ENCODE results near the gene STEEP1. TPM values are rescaled to one million over a fixed set of nuclear protein-coding genes. Genes with fewer than 3 reads are reported as not detected.

STEEP1 gene
- 16.0 TPM for total RNA-seq
- long read RNA-seq, partial matches to known transcripts = 0 of 1 reads
- long read RNA-seq, other reads (novel, unspliced or antisense) = 0 of 1 reads

DNA sequence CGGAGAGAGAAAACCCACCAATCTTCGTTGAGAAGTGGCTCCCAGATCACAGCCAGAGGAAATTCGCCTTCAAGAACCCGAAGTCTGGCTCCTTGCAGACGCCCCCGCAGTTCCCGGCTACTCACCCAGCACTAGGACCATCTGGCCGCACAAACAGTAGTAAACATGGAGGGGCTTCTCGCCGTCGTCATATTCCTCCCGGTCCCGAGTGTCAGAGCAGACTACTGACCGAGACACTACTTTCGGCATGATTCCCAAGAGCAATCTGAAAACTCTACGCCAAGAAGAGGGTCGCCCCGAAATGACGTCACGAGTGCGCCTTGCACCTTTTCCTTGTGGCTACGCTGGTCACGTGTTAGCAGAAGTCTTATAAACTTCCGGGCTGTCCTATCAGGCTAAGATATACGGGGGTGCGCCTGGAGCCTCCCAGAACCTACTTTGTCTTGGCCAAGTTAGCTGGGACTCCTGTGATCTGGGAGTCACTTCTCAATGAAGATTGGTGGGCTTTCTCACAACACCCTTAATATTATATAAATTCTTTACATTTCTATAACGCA lies at the start of gene STEEP1:
Gene STEEP1, minus strand, starts transcription at position 303 of the 557 bp plus-strand sequence. Its CDS starts 54 bp downstream, at position 249.
- intact Hi-C loops (cut with micrococcal nuclease) = no loop called here
- peak; percentile 98 for ATAC-seq

DNA sequence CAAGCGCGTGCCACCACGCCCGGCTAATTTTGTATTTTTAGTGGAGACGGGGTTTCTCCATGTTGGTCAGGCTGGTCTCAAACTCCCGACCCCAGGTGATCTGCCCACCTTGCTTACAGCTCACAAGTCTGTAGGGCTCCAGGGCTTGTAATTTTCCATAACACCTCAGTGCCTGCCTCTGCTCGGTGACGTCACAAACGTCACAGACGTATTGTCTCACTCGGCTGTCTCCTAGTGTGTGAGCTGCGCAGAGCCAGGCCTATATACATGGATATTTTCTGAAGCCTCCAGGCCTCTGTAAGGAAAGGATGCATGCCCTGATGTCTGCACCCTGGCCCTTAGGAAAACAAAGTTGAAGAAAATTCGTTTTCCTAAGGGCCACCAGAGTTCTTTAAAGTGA lies 49.6 kb upstream of the STEEP1 start:
- intact Hi-C loops (cut with micrococcal nuclease) = no loop called here
- DNase-seq (no peak), ATAC-seq (no peak)

More for the DNA sequence above, at the start of gene STEEP1:
- peak; percentile 92 for DNase-seq

DNA sequence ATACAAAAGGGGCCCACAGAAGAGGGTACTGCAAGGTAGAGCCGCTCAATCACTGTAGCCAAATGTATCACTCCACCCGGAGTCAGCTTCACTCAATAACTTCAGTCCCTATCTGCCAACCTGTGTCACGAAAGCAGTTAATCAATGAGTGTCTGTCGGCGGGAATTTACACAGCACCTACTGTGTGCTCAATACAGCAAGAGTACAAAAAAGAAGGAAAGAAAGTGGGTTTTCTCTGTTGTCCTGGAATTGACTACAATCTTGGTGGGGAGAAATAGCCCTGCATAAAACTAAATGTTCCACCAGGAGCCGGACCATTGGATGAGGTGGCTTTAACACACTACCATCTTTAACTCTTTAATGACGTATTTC lies 41.8 kb upstream of the STEEP1 start:
- ATAC-seq (no peak), DNase-seq (no peak)
- intact Hi-C loops (cut with micrococcal nuclease) = no loop called here

DNA sequence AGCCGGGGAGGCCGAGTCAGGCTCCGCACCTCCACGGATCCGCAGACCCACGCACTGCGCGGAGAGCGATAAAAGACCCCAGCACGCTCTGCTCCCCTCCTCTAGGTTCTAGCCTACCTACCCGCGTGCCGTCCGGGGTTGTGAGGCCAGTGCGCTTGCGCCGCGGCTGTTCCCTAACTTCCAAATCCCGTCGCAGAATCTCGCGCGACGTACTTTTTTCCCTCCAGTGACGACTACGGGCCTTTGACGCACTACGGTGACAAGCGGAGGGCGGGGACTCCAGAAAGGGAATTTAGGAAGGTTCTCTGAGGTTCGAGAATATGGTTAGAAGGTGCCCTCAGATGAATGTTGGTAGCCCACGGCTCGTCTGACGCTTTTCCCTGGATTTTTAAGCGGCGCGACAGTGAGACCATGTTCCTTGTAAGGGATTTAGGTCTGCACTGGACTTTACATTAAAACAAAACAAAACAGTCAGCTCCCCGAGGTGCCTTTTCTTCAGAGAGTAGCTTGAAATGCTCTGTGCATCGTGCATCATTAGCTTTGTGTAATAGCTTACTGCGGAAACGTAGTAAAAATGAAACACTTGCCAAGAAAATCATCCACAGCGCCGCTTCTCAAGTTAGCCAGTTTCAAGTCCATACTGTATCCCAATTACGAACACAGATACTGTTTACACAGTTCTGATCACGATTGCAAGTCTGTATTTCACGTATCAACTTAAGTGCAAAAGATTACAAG lies 41.2 kb upstream of the STEEP1 start, which contains the start of gene NKRF:
Gene NKRF, minus strand, starts transcription at position 145 of the 738 bp plus-strand sequence.
- intact Hi-C loops (cut with micrococcal nuclease) = no loop called here
- DNase-seq (peak; percentile 96), ATAC-seq (peak; percentile 97)

DNA sequence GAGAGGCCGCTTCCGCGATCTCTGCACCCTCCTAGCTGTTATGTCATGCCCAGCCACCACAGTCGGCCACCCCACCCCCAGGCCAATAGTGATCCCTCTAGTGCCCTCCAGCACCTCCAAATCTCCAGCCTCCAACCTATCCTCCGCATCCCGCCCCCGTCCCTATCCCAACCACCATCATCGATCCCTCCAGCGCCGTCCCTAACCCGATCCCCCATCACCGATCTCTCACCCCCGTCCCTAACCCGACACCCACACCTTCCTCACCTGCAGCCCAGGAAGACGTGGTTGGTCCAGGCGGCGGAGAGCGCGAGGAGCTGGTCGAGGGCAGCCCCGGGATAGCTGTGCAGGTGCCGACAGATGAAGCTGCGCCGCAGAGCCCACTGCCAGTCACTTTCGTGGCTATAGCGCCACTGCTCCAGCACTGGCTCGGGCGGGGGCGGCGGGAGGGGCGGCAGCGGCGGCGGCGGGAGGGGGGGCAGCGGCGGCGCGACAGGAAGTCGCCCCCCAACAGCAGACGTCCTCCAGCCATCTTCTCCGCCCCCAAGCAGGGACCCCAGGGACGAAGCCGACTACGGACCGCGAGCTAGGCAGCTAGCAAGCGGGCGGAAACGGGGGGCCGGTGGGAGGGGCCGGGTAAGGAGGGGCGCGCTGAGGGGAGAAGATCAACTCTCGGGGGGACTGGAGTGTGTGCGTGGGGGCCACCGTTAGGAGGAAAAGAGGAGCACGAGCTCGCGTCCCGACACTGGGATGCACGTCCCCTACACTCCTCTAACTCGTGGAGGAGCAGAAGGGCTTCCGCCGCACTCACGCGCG lies 40.5 kb upstream of the STEEP1 start:
- peak; percentile 51 for DNase-seq
- ATAC-seq = peak; percentile 81
- intact Hi-C loops (cut with micrococcal nuclease) = no loop called here

DNA sequence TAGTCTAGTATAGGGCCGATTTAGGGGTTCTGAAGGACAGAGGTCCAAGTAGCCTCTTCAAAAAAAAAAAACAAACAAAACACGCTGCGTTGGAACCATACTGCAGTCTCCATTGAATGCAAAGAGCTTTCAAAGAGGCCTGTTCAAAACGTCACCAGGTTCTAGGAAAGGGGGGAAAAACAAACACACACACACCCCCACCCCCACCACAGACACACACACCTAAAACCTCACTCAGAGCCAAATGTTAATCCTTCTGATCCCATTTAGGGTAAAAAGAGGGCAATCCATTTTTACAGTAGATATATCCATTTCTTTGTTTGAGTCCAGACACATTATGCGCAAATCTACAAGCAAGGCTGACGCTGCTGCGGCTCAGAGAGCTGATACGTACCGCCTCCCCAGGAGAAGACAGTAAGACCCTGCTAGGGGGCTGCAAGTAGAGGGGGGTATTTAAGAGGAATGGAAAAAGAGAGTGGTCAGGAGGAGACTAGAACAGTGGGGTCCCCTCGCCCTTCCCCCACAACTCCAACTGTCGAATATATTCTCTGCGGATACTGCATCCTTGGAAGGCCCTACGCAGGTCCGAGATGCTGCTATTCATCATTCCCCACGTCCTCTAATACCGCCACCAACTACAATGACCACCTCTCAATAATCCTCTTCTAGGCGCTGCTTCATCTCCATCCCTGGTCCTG lies 39.7 kb upstream of the STEEP1 start:
- DNase-seq = no peak
- ATAC-seq = no peak
- intact Hi-C loops (cut with micrococcal nuclease) = no loop called here

DNA sequence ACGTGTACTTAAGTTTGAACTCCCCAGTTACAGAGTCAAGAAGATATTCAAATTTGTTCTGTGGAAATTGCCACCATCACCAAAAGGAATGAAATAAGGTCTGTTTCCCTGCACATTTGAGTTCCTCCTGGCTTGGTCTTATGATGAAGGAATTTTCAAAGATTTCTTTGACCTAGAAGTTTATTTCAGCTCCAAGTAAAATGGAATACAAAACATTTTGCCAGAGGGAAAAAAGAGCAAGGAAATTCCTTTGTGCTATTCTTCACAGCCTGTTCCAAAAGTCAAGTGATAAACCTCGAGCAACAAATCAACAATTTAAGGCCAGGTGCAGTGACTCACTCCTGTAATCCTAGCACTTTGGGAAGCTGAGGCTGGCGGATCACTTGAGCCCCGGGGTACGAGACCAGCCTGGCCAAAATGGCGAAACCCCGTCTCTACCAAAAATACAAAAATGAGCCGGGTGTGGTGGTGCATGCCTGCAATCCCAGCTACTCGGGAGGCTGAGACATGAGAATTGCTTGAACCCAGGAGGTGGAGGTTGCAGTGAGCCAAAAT lies 37.6 kb upstream of the STEEP1 start:
- DNase-seq (no peak), ATAC-seq (no peak)
- intact Hi-C loops (cut with micrococcal nuclease) = no loop called here

DNA sequence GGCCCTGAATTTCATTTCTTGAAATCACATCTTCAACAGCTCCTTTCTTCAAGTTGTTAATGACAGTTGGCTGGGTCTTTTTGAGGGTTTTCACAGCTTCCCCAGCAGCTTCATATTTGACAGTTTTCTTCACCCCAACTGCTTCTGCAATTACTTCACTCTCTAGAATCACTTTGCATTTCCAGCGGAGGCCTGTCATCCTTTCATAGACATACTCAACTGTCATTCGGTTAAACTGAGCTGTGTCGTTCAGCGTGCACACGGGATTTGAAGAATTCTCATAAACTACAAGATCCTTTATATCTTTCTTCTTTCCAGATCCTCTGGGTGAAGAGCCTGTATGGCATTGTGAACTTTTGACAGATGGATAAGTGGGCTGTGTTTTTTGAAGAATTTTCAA lies 24.6 kb upstream of the STEEP1 start:
- ATAC-seq = no peak
- no peak for DNase-seq
- intact Hi-C loops (cut with micrococcal nuclease) = no loop called here

DNA sequence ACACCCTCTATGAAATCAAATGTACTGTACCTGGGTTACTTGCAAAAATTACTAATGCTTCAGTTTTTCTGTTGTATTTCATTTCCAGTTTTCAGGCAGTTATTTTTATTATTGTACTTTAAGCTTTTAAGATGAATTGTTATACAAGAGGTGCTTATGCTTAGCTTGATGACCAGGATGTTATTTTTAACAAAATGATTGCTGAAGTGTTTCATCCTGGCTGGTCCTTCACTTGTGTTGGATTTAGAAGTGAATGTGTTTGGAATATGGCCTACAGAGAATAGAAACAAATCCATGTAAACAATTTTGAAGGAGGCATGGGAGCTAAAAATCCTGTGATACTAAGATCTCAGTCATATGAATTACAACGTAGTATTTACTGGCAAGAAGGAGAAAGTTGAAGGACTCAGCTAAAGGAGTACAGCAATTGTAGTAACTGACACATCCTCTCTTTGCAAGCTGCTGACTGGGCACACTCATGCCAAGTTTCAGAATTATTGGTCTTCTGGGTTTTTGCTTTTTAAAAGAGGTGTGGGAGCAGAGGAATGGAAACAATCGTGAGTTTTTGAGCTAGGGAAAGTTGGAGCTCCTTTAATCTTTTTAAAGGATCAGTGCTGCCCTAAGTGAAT lies 18.3 kb upstream of the STEEP1 start:
- intact Hi-C loops (cut with micrococcal nuclease) = no loop called here
- ATAC-seq = peak; percentile 79
- no peak for DNase-seq

DNA sequence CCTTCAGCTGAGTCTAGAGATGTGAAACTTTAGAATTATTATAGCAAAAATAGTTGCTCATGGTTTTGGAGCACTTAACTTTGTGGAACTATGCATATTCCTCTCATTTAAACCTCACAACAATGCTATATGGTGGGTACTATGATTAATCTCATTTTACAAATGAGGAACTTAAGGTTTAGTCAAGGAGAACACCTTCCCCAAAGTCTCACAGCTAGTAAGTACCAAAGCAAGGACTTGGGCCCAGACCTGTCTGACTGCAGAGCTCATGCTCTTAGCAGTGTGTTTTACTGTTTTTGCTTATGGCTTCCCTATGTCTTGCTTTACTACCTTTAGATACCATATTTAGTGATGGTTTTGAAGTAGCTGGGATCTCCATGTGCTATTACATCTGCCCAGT lies 14.2 kb upstream of the STEEP1 start:
- intact Hi-C loops (cut with micrococcal nuclease) = no loop called here
- ATAC-seq (no peak), DNase-seq (no peak)

DNA sequence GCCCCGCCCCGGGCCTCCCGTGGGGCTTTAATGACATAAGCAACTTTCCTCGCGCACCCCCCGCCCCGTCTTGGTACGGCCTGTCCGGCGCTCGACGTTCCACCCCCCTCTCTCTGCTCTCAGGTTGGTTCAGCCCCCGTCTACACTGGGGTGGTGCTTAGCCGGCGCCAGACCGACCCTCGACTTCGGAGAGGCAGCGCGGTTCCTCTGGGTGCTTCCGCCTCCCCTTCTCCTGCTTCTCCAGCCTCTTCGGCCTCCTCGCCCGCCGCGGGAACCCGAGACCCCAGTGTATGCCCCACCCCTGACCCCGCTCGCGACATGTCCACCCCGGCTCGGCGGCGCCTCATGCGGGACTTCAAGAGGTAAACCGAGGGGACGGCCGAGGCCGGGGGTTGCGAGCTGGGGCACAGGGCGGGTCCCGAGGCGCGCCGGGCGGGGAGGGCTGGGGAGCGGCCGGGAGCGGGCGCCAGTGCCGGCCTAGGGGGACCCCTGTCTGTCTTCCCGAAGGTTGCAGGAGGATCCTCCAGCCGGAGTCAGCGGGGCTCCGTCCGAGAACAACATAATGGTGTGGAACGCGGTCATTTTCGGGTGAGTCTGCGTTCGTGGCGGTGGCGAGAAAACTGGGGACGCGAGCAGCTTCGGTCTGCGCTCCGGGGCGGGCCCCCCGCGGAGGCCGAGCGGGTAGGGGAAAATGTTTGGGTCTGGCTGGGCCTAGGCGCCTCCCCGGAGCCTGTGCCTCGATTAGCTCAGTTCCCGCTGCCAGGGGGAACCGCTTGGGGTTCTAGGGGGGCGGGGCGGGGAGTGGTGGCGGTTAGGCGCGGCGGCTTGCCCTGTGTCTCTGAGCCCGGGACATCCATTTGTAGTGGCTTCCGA lies 9.4 kb upstream of the STEEP1 start, which contains the start of gene UBE2A:
Gene UBE2A, plus strand, starts transcription at position 170 of the 873 bp plus-strand sequence. Its CDS starts 149 bp downstream, at position 319.
- intact Hi-C loops (cut with micrococcal nuclease) = no loop called here
- peak; percentile 95 for DNase-seq
- peak; percentile 97 for ATAC-seq

DNA sequence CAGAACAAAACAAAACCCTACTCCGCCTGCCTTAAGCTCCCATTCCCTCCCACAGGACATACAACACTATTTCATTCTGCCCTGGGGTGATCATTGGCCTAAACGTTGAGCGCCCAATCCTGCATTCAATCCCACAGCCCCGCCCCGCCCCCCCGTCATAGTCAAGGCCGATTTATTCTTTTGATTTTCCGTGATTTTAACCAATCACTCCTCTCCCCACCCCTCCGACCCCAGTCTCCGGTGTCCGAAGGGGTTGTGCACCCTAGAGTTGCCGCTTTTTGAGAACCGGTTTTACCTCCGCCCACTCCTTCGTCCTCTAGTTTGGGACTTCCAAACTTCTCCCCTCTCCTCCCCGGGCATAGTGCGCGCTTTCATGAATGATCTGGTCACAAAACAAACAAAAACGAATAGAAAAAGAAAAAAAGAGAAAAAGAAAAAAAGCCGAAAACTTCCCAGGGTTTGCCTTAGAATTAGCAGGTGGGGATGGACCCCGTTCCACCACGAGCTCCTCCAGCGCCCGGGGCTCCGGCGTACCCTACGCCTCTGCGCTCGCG lies 8.7 kb upstream of the STEEP1 start:
- ATAC-seq (peak; percentile 45), DNase-seq (no peak)
- intact Hi-C loops (cut with micrococcal nuclease) = no loop called here

DNA sequence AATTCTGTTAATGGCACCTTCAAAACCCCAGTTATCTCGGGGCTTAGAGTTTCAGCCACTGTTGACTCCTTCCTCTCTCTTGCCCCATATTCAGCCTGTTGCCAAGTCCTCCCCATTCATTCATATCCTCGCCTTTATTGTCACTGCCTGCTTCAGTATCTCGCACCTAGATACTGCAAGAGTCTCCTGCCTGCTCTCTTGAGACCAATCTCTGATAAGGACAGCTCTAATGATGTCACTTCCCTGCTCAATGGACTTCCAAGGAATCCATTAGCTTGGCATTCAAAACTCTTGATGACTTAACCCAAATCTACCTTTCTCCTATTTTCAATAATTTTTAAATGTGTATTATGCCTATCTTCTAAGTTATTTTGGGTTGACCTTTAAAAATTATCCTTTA lies 8.0 kb upstream of the STEEP1 start:
- ATAC-seq = no peak

DNA sequence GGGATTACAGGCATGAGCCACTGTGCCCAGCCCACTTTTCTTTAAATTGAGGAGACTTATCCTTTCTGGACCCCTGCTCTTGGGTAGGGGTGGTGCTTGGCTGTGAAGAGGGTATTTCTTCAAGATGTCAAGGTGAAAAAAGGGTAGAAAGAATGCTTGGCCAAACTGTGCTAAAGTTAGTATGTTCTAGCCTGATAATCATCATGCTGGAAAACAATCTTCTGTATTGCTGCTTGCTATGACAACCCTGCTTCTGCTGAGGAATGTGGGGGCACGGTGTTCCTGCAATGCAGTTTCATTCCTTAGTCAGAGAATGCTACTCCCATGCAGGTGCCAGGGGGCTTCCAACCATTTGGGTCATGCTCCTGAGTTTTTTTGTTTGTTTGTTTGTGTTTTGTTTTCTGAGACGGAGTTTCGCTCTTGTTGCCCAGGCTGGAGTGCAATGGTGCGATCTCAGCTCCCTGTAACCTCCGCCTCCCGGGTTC lies 5.2 kb upstream of the STEEP1 start:
- intact Hi-C loops (cut with micrococcal nuclease) = no loop called here
- ATAC-seq (no peak), DNase-seq (no peak)

More for the DNA sequence above, 8.0 kb upstream of the STEEP1 start:
- intact Hi-C loops (cut with micrococcal nuclease) = no loop called here
- no peak for DNase-seq

DNA sequence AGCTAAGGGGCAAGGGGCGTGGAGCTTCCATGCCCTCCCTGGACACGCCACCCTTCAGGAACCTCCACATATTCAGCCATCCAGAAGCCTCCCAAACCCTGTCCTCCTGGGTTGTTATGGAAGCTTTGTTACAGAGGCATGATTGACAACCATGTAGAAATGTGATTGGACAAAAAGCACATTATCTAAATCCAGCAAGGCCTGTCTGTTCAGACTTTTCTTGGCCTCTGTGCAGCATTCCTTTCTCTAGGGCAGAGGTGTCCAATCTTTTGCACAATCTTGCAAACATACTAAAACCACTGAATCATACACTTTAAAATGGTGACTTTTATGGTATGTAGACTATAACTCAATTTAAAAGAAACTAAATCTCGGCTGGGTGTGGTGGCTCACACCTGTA lies 12.7 kb downstream of the STEEP1 start:
- no peak for ATAC-seq
- DNase-seq = no peak
- intact Hi-C loops (cut with micrococcal nuclease) = no loop called here

DNA sequence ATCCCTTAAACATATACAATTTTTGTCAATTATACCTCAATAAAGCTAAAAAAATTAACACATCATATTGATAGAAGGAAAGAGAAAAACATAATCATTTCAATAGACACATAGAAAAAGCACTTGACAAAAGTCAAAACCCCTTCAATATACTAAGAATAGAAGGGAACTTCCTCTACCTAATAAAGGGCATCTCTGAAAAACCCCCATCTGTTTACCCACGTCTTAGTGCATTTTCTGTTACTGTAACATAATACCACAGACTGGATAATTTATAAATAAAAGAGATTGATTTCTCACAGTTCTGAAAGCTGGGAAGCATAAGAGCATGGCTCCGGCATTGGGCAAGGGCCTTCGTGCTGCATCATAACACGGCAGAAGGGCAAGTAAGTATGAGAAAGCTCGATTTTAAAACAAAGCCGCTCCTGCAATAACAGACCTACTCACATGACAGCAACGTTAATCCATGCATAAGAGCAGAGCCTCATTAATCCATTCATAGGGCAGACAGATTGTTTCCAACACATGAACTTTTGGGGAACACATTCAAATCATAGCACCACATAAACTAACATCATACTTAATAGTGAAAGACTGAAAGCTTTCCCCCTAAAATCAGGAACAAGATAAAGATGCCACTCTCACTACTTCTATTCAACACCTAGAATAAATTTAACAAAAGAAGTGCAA lies 15.7 kb downstream of the STEEP1 start:
- intact Hi-C loops (cut with micrococcal nuclease) = no loop called here
- no peak for ATAC-seq
- no peak for DNase-seq

DNA sequence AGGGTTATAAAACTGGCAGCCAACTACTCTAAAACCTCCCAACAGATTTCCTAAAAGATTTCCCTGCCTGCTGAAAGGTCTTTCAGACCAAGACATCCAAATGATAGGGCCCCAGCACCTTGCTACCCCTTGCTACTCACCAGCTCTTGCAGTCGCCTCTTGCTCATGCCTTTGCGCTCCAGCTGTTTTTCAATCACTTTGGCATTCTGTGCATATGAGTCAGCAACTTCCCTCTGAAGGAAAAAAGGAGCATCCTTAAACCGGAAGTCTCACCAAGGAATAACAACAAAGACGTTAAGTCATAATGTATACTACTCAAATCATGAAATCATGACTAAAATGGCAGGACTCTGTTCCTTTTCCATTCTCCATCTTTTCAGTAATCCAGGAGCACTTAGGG lies 24.0 kb downstream of the STEEP1 start:
- intact Hi-C loops (cut with micrococcal nuclease) = no loop called here
- ATAC-seq = no peak
- DNase-seq = no peak
